Suprapubic skin (tissue), 4 donors: ENCODE measurements around the gene AFF2. TPM values are rescaled to one million over a fixed set of nuclear protein-coding genes. Genes with fewer than 3 reads are reported as not detected.

Source experiments
- DNase-seq, 2 donors: peaks; one replicate each; pipeline ENCODE4 v3.0.0-alpha.2; 2019; ENCODE audit warnings: low spot score in 2 of 2
- H3K27ac ChIP-seq: fragments of 200-600 bp; sonication (generic); one replicate; pipeline ENCODE4 v1.5.1; 2019
- H3K27me3 ChIP-seq: fragments of 200-600 bp; sonication (generic); one replicate; pipeline ENCODE4 v1.5.1; 2019
- H3K36me3 ChIP-seq: fragments of 200-600 bp; sonication (generic); one replicate; pipeline ENCODE4 v1.5.1; 2019
- H3K4me1 ChIP-seq: fragments of 200-600 bp; sonication (generic); one replicate; pipeline ENCODE4 v1.5.1; 2019
- H3K4me3 ChIP-seq: fragments of 200-600 bp; sonication (generic); one replicate; pipeline ENCODE4 v1.5.1; 2019; ENCODE audit warnings: mild to moderate bottlenecking
- H3K9me3 ChIP-seq: fragments of 200-600 bp; sonication (generic); one replicate; pipeline ENCODE4 v1.5.1; 2019
- CTCF ChIP-seq, 2 donors: fragments of 200-600 bp in 1 of 2; fragments of 450-650 bp in 1 of 2; sonication (generic) in 1 of 2; IDR thresholded peaks; one replicate each; pipeline ENCODE4 v1.5.1; 2016 to 2019; ENCODE audit warnings: antibody characterized with exemption in 2 of 2, mild to moderate bottlenecking in 1 of 2, moderate library complexity in 1 of 2
- EP300 ChIP-seq: sonication (generic); formaldehyde crosslinking; IDR thresholded peaks from one replicate; pipeline ENCODE4 v1.6.1; 2017; ENCODE audit warnings: antibody characterized with exemption
- POLR2A ChIP-seq, 2 donors: fragments of 450-650 bp; IDR thresholded peaks; one replicate each; pipeline ENCODE4 v1.6.1; 2017; ENCODE audit warnings: antibody characterized with exemption in 2 of 2, mild to moderate bottlenecking in 2 of 2, moderate library complexity in 2 of 2
- POLR2AphosphoS5 ChIP-seq, 3 donors: sonication (generic); formaldehyde crosslinking; IDR thresholded peaks; one replicate each; pipeline ENCODE4 v1.6.1; 2017; ENCODE audit warnings: antibody characterized with exemption in 3 of 3
- WGBS: methylation state at CpG from one replicate; pipeline ENCODE4 v1.1.5; 2018; 5-methylcytosine and 5-hydroxymethylcytosine counted together
- total RNA-seq, 4 donors: library from RNA; depleted of rRNA; stranded (reverse); fragments of >200 nt; gene quantifications; one replicate each; pipeline ENCODE4 v1.1.0, GENCODE V29; 2016

AFF2 gene
- total RNA-seq, 4 donors from 2014 or later: 0.72 to 3.0 (median 1.6) TPM

- H3K27me3 ChIP-seq: no peaks in the 10 kb centered on the region
- no peak overlapping the region for H3K27ac ChIP-seq
- no peaks in the 10 kb centered on the region for H3K4me1 ChIP-seq
- H3K4me3 ChIP-seq: no peak overlapping the region
- whole genome bisulfite sequencing: 62% methylated on average over 3 of the region's 3 CpGs
- H3K36me3 ChIP-seq: no peaks in the 10 kb centered on the region
- no peaks in the 10 kb centered on the region for H3K9me3 ChIP-seq
- no peak for TF ChIP-seq POLR2A (IDR thresholded peaks at IDR 0.05)
- TF ChIP-seq POLR2AphosphoS5 (IDR thresholded peaks at IDR 0.05): no peak
- TF ChIP-seq CTCF (IDR thresholded peaks at IDR 0.05): no peak
- DNase-seq: no peak
Measured at GRCh38 chrX:148643460-148643859, 143.0 kb downstream of the AFF2 start.

- Histone ChIP-seq H3K4me3 (no peak overlapping the region), H3K4me1 (no peaks in the 10 kb centered on the region), H3K9me3 (no peaks in the 10 kb centered on the region), H3K27ac (no peak overlapping the region), H3K27me3 (no peaks in the 10 kb centered on the region), H3K36me3 (no peaks in the 10 kb centered on the region)
- DNase-seq: no peak
- 84% methylated on average over 4 of the region's 4 CpGs for WGBS
- TF ChIP-seq EP300 (no peak), CTCF (IDR thresholded peaks at IDR 0.05) (no peak), POLR2AphosphoS5 (IDR thresholded peaks at IDR 0.05) (no peak), POLR2A (IDR thresholded peaks at IDR 0.05) (no peak)
Measured at GRCh38 chrX:148647651-148648050, 147.2 kb downstream of the AFF2 start.

GRCh38 chrX:148649145-148649795, 148.9 kb downstream of the AFF2 start:
- H3K4me3 ChIP-seq: no peak overlapping the region
- no peaks in the 10 kb centered on the region for H3K27me3 ChIP-seq
- H3K4me1 ChIP-seq: no peaks in the 10 kb centered on the region
- no peak for TF ChIP-seq EP300
- TF ChIP-seq CTCF (IDR thresholded peaks at IDR 0.05): no peak
- TF ChIP-seq POLR2AphosphoS5 (IDR thresholded peaks at IDR 0.05): no peak
- TF ChIP-seq POLR2A (IDR thresholded peaks at IDR 0.05): no peak
- WGBS: 37% methylated on average over 8 of the region's 8 CpGs
- DNase-seq: no peak
- no peaks in the 10 kb centered on the region for H3K9me3 ChIP-seq
- no peak overlapping the region for H3K27ac ChIP-seq
- no peaks in the 10 kb centered on the region for H3K36me3 ChIP-seq

DNA sequence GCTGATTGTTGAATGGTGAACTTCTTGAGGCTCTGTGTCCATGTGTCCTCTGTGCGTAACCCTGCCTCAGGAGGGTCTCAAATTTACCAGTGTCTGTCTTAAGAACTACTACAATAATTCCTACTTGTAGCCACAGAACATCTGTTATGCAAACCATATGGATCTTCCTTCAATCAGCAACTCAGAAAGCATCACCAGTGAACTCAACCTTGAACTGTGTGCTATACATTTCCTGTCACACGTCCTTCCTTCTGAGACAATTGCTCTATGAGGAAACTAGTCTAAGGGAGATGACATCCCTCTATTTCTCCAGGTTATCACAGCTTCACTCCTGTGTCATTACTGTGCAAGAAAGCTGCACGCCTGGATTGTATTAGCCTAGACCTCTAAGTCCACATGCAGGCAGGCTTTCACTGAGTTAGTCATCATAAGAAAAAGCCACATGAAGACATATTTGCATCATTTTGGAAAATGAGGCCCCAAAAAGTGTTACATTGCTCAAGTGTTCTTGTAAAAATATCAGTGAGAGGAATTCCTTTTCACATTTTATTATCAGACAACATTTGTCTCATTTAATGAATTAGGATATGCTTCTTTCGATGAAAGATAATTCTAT, 157.8 kb downstream of the AFF2 start:
- Histone ChIP-seq H3K27ac (no peak overlapping the region), H3K4me3 (no peak overlapping the region), H3K27me3 (no peaks in the 10 kb centered on the region), H3K36me3 (no peaks in the 10 kb centered on the region), H3K4me1 (no peaks in the 10 kb centered on the region), H3K9me3 (no peaks in the 10 kb centered on the region)
- WGBS: 72% methylated on average over 4 of the region's 4 CpGs
- TF ChIP-seq POLR2AphosphoS5 (IDR thresholded peaks at IDR 0.05): no peak
- no peak for TF ChIP-seq POLR2A (IDR thresholded peaks at IDR 0.05)
- TF ChIP-seq CTCF (IDR thresholded peaks at IDR 0.05): no peak
- TF ChIP-seq EP300: no peak
- no peak for DNase-seq

- H3K36me3 ChIP-seq: no peaks in the 10 kb centered on the region
- no peaks in the 10 kb centered on the region for H3K9me3 ChIP-seq
- no peaks in the 10 kb centered on the region for H3K27me3 ChIP-seq
- no peaks in the 10 kb centered on the region for H3K4me1 ChIP-seq
- DNase-seq: no peak
- H3K27ac ChIP-seq: no peak overlapping the region
- H3K4me3 ChIP-seq: no peak overlapping the region
- no peak for TF ChIP-seq POLR2A (IDR thresholded peaks at IDR 0.05)
- no peak for TF ChIP-seq EP300
- TF ChIP-seq CTCF (IDR thresholded peaks at IDR 0.05): no peak
- TF ChIP-seq POLR2AphosphoS5 (IDR thresholded peaks at IDR 0.05): no peak
Measured at GRCh38 chrX:148659481-148659880, 159.1 kb downstream of the AFF2 start.
